Measurements from ENCODE around the gene LCORL.
"Not testable (repeated sequence)": the region's sequence is repeated elsewhere in the genome, so short reads cannot be mapped to it uniquely, and the experiment has no call there.

The LCORL gene

GRCh38 chr4:18020671-18021469, 685 bp downstream of the LCORL start:
- no peak for TF ChIP-seq CTCF (IDR thresholded peaks at IDR 0.05; ENCODE audit: low read length, missing control alignments)
- H3K4me3 ChIP-seq (replicated peaks; ENCODE audit: low read depth, low read length): peak overlapping the region; percentile 63
- peak; percentile 89 for DNase-seq (ENCODE audit: low read depth)

- H3K4me3 ChIP-seq (replicated peaks; ENCODE audit: low read depth, low read length): peak overlapping the region; percentile 63
- peak; percentile 34 for DNase-seq (ENCODE audit: low read depth)
- TF ChIP-seq CTCF (IDR thresholded peaks at IDR 0.05; ENCODE audit: low read length, missing control alignments): no peak
Observed at GRCh38 chr4:18020145-18020670, 1.3 kb downstream of the LCORL start.

DNA sequence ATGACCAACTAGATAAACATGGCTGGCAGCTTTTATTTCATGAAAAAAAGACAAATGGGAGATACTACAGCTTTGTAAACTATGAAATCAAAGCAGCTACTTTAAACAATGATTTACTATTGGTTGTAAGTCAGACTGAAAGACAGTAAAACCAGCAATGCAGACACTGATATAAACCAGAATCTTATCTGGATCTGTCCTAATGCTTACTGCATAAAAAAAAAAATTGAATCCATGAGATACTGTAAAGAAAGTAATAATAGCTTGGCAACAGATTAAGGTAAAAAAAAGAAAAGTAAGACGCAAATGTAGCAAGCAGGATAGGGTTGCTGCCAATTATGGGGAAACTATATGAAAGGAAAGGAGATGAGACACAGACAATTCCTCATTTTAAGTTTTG, 7.3 kb downstream of the LCORL start:
- no peak overlapping the region for H3K4me3 ChIP-seq (replicated peaks; ENCODE audit: low read depth, low read length)
- DNase-seq (ENCODE audit: low read depth): no peak
- TF ChIP-seq CTCF (IDR thresholded peaks at IDR 0.05; ENCODE audit: low read length, missing control alignments): no peak

- no peak overlapping the region for H3K4me3 ChIP-seq (replicated peaks; ENCODE audit: low read depth, low read length)
- no peak for TF ChIP-seq CTCF (IDR thresholded peaks at IDR 0.05; ENCODE audit: low read length, missing control alignments)
- no peak for DNase-seq (ENCODE audit: low read depth)
Observed at GRCh38 chr4:18012807-18013462, 8.6 kb downstream of the LCORL start.

- DNase-seq (ENCODE audit: low read depth): no peak
- H3K4me3 ChIP-seq (replicated peaks; ENCODE audit: low read depth, low read length): no peak overlapping the region
- no peak for TF ChIP-seq CTCF (IDR thresholded peaks at IDR 0.05; ENCODE audit: low read length, missing control alignments)
Observed at GRCh38 chr4:18012134-18012806, 9.3 kb downstream of the LCORL start.

DNA sequence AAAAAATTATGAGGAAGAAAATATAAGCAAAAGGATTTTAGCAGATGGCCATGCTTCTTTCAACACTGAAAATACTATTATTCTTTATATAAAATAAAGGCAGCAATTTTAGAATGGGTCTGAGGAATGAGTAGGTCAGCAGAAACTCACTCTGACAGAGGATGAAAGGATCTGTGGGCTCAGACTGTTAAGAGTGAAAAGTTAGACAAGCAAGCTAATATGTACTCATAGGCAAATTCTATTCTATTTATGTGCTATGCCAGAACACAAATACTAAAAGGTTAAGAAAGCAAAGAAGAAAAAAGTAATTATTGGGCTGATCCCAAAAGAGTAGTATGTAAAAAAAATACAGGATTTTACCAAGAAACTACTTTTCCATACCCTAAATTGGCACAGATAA, 13.9 kb downstream of the LCORL start:
- no peak overlapping the region for H3K4me3 ChIP-seq (replicated peaks; ENCODE audit: low read depth, low read length)
- DNase-seq (ENCODE audit: low read depth): no peak
- TF ChIP-seq CTCF (IDR thresholded peaks at IDR 0.05; ENCODE audit: low read length, missing control alignments): no peak

GRCh38 chr4:18006432-18006831, 15.1 kb downstream of the LCORL start:
- DNase-seq (ENCODE audit: low read depth); H3K4me3 ChIP-seq (replicated peaks; ENCODE audit: low read depth, low read length): not testable (repeated sequence)

Measured in fibroblast of pulmonary artery (primary cell).